Activated T-helper 9 cell treated with anti-CD3 and anti-CD28 coated beads, Interleukin-2, amount 50 U/mL, for 16 hours (primary cell): Measurements from ENCODE around the gene ZNF609.

Experiments
- DNase-seq: peaks from one replicate; pipeline ENCODE4 v3.0.0-alpha.2; 2020; ENCODE audit warnings: low read depth

Gene ZNF609

DNA sequence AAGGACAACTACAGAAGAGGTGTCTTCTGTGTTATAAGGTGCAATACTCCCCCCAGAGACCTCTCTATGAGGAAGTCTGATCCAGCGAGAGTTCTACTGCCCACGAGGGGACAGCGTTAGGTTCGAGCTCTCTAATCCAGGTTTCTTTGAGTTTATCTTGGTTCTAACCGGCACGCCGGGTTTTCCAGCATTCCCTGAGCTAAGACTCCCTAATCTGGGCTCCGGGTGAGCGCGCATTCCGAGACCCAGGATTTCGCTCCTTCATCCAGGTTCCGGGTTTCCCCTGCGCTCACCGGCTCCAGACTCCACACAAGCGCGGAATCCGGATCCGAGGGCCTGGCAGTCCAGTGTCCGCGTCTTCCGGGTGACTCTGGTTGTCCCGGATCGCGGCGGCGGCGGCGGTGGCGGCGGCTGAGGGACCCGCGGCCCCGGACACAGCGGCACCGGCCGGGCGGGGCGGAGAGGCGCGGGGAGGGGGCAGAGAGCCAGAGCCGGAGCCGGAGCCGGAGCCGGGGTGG is at the start of gene ZNF609:
TSS of gene ZNF609 (plus strand) at position 373 of the 518 bp plus-strand sequence. CDS start 38,842 bp downstream, outside the sequence.
- peak; percentile 83 for DNase-seq

GRCh38 chr15:64412216-64412615 is 48.2 kb upstream of the ZNF609 start:
- DNase-seq: no peak

GRCh38 chr15:64422697-64423096 is 37.7 kb upstream of the ZNF609 start:
- no peak for DNase-seq

GRCh38 chr15:64423970-64424369 is 36.4 kb upstream of the ZNF609 start:
- DNase-seq: no peak

DNA sequence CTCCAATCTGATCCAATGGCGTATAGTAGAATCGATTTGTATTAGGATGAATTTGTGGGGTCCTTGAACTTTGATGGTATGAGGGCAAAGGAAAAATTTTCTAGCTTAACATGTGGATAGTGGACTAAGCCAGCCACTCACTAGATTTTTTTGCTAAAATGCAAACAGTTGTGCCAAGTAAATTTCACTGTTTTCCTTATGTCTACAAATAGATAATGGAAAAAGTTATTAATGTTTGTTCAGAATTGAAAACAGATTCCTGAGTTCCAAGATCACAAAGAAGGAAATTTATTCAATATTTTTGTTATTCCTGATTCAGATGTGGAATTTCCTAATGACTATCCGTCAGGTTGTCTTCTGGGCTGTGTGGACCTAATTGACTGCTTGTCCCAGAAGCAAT is 35.2 kb upstream of the ZNF609 start:
- no peak for DNase-seq

DNA sequence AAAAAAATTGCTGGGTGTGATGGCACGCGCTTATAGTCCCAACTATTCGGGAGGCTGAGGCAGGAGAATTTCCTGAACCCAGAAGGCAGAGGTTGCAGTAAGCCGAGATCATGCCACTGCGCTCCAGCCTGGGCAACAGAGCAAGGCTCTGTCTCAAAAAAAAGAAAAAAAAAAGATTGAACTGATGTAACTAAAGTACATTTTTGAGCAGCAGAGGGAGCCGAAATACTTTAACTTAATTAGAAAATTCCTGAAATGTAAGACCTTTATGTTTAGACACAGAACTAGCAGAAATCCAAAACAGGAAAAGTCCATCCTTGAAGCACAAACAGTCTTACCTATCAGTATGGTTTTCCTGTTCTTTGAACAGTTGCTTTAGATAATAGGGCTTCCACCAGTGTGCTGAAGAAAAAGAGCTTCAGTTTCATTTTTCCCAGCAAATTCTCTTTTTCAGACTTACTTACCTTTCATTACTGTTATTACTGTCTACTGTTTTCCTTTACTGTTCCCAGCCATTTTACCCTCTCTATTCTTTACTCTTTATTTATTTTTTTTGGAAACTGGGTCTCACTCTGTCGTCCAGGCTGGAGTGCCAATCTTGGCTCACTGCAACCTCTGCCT is 33.4 kb upstream of the ZNF609 start:
- no peak for DNase-seq

GRCh38 chr15:64429448-64429847 is 30.9 kb upstream of the ZNF609 start:
- no peak for DNase-seq

DNA sequence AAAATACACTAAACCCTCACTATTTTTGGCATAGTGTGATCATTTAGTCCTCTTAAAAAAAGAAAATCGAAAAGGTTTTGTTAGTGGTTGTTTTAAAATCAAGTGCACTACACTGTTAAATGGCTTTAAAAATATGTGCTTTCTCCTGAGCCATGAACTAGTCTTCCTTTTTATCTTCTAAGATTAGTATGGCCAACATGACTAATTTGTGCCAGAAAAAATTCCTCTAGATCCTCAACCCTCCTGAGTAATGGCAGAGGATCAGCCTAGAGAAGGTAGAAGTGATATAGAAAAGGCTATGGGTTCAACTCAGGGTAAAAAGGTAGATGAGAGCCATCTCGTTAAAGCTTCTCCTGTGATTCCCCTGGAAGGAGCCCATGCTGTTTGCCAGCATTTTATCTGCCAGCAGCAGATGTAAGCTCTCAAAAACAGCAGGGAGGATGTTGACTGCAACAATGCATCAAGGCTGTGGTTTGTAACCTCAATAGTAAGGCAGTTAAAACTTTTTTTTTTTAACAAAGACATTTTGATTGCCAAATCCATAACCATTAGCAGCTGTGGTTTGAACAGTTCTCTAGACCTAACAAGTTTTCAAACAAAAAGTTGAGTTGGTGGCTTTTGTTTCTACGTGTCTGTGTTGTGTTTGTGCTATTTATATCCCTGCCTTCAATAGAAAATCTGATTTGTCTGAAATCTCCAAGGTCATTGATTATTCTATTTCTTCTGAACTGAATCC is 30.2 kb upstream of the ZNF609 start:
- no peak for DNase-seq

DNA sequence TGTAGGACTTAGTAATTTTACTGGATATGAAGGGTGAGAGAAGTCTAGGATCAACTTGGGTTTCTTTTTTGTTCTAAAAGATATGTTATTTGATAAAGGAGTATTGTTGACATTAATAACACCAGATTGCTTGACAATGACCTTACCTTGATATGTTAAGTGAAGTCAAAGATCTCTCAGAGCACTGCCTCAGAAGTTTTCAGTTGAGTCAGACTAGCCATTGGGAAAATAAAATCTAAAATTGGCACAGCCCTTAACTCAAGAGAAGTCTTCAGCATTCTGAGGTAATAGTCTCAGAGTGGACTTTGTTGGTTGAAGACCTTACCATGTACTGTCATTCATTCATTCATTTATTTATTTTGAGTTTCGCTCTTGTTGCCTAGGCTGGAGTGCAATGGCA is 22.4 kb upstream of the ZNF609 start:
- no peak for DNase-seq

DNA sequence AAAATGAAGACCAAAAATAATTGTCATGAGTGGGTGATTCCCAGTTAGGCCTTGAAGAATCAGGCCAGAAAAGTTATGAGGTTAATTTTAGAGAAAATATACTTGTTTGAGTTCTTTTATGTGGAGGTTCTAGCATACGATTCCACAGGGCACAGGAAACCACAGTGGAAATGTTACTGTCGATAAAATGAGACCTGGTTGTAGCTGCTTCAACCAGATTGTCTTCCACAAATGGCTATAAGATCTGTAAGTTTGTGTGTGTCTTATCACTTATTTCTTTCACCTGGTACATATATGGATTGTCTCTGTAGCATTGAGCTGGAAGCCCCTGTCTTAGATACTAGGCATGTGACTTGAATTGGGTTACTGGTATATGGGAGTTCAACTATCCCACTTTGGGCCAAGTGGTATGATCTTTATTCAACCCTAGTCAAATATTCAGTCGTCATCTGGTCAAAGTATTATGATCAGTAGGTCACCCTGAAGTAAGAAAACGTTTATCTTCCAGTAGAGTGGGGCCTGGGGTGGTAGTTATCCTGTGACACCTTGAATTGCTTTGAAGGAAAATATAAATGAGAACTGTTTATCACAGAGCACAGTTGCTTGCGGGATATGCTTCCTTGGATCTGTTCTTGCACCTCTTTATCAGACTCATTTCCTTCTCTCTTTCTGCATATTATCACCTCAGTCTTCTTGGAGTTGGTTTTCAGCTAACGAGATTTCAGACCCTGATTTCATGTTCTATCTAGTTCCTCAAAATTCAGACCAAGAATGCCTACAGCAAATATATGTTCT is 21.5 kb upstream of the ZNF609 start:
- DNase-seq: no peak

GRCh38 chr15:64441852-64442251 is 18.5 kb upstream of the ZNF609 start:
- no peak for DNase-seq

GRCh38 chr15:64443016-64443415 is 17.4 kb upstream of the ZNF609 start:
- DNase-seq: no peak

- DNase-seq: no peak
These were observed 16.4 kb upstream of the ZNF609 start for GRCh38 chr15:64443747-64444621.

- no peak for DNase-seq
These were observed 15.5 kb upstream of the ZNF609 start for GRCh38 chr15:64444836-64445235.

GRCh38 chr15:64447536-64448315 is 12.7 kb upstream of the ZNF609 start:
- no peak for DNase-seq

DNA sequence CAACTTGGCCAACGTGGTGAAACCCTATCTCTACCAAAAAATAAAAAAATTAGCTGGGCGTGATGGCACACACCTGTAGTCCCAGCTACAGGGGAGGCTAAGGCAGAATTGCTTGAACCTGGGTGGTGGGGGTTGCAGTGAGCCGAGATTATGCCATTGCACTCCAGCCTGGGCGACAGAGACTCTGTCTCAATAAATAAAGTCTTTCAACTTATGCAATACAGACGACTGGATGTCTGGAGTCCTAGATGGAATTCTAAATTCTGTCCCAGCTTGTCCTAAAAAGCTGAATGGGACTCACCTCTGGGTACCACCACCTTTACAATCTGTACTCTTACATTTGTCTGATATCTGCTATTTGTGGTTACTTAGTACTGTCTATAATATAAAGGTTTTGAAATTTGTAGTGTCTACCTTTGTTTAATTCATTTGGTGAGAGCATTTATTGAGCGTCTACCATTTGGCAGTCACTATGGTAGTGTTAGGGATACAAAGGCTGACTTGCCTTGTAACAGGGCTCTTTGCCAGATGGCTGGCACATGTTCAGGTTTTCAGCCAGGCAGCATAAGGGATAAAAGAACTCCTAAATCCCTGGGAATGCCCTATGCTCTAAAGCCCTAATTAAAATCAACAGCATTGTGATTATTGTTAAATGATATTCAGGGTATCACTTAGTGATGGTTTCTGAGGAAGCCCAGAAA is 7.2 kb upstream of the ZNF609 start:
- DNase-seq: no peak

- DNase-seq: no peak
These were observed 6.7 kb upstream of the ZNF609 start for GRCh38 chr15:64453689-64454037.

DNA sequence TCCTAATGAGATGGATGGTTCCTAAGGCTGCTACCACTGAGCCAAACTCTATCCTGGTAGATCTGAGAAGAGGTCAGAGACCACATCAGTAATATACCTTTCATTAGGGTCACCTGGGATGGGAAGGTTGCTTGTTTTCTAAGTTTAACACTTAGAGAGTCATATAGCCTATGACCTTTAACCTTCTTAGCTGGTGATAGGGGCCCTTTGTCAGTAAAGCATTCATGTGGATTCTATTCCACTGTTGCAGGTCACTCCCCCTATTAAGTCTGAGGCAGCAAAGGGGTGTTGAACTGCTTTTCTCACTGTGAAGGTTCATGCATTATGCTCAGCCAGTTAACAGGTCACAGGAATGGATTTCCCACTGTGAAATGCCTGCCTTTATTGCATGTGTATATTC is 6.1 kb upstream of the ZNF609 start:
- DNase-seq: no peak

- DNase-seq: no peak
These were observed 4.4 kb upstream of the ZNF609 start for GRCh38 chr15:64455961-64456371.

DNA sequence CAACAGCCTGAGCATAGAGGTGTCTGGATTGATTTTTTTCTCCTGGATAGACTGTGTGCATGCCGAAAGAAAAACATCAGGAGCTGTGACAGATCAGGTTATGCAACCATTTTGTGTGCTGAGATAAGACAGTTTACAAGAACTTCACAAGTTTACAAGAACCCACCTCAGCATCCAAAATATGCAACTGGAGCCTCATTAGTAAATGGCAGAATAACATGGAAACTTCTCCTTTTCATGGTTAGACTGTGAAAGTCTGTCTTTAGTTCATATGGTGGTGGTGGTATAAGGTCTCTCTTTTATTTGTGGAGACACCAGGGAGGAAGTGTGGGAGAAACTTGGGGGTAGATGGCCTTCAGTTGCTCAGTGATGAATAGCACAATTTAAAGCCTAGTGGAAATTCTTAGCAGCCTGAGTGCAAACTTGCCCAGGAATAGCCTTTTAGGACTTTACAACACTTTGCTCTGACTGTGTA is 3.7 kb upstream of the ZNF609 start:
- no peak for DNase-seq
